IMR-90 (cell line): ENCODE data around the gene RNF17. TPM values are rescaled to one million over a fixed set of nuclear protein-coding genes. Genes with fewer than 3 reads are reported as not detected.

Experiments
- ATAC-seq: fragments of 200-7000 bp; cut with Tn5 transposase; 2 replicates; pipeline ENCODE4 v1.9.1; 2020; ENCODE audit warnings: low read depth, mild to moderate bottlenecking, moderate library complexity
- BruUV-seq: library from RNA; stranded (reverse); fragments of 400-500 nt; replicated peaks from 2 replicates; lab custom pipeline; 2021; lab: Mats Ljungman, UMichigan
- CTCF ChIA-PET: fragments of 300-600 bp; formaldehyde crosslinking; extraction: SDS; loops from one replicate; lab custom pipeline; 2021; ENCODE audit warnings: antibody characterized with exemption; lab: Yijun Ruan, JAX
- POLR2A ChIA-PET: fragments of 300-600 bp; sonication (Branson Sonifier 250); formaldehyde crosslinking; loops from one replicate; lab custom pipeline; 2022; ENCODE audit warnings: antibody characterized with exemption; ENCODE audit not compliant: unreplicated experiment; lab: Charles Lee
- DNase-seq: peaks from one replicate; pipeline ENCODE4 v3.0.0; 2013
- H2AFZ ChIP-seq: replicated peaks from 2 replicates; pipeline ENCODE3; 2013; ENCODE audit warnings: low read length, mild to moderate bottlenecking; ENCODE audit not compliant: poor library complexity
- H2AK5ac ChIP-seq: 2 replicates; pipeline ENCODE4 v1.6.1; 2013; ENCODE audit warnings: low read depth, low read length, inconsistent platforms
- H2AK9ac ChIP-seq: replicated peaks from 2 replicates; pipeline ENCODE3; 2013; ENCODE audit warnings: mild to moderate bottlenecking, low read depth, low read length, moderate library complexity; ENCODE audit not compliant: poor library complexity
- H2BK120ac ChIP-seq: 2 replicates; pipeline ENCODE4 v1.6.1; 2013; ENCODE audit warnings: low read depth, low read length, inconsistent platforms
- H2BK15ac ChIP-seq: 3 replicates; pipeline ENCODE4 v1.6.1; 2013; ENCODE audit warnings: low read depth, low read length, inconsistent platforms
- H2BK20ac ChIP-seq: 2 replicates; pipeline ENCODE4 v1.6.1; 2013; ENCODE audit warnings: low read depth, mild to moderate bottlenecking, inconsistent platforms, low read length, moderate library complexity
- H2BK5ac ChIP-seq: 2 replicates; pipeline ENCODE4 v1.6.1; 2013; ENCODE audit warnings: mild to moderate bottlenecking, low read depth, low read length, inconsistent platforms; ENCODE audit not compliant: poor library complexity, severe bottlenecking
- H3K14ac ChIP-seq: replicated peaks from 2 replicates; pipeline ENCODE4 v1.6.1; 2013; ENCODE audit warnings: low read depth, low read length, inconsistent platforms
- H3K18ac ChIP-seq: 2 replicates; pipeline ENCODE4 v1.6.1; 2013; ENCODE audit warnings: low read depth, low read length, control low read depth
- H3K23ac ChIP-seq: 2 replicates; pipeline ENCODE4 v1.6.1; 2013; ENCODE audit warnings: low read depth, low read length, inconsistent platforms
- H3K27ac ChIP-seq: 2 replicates; pipeline ENCODE4 v1.5.1; 2013; ENCODE audit warnings: mild to moderate bottlenecking, control low read depth, low read length; ENCODE audit not compliant: insufficient read depth
- H3K27me3 ChIP-seq: 2 replicates; pipeline ENCODE4 v1.6.1; 2013; ENCODE audit warnings: low read length; ENCODE audit not compliant: control insufficient read depth, insufficient read depth
- H3K36me3 ChIP-seq: 2 replicates; pipeline ENCODE4 v1.6.1; 2013; ENCODE audit warnings: low read length, mixed read lengths; ENCODE audit not compliant: control insufficient read depth, insufficient read depth
- H3K4ac ChIP-seq: 2 replicates; pipeline ENCODE4 v1.6.1; 2013; ENCODE audit warnings: low read depth, low read length, inconsistent platforms
- H3K4me1 ChIP-seq: 2 replicates; pipeline ENCODE4 v1.6.1; 2013; ENCODE audit warnings: low read length, mixed read lengths; ENCODE audit not compliant: control insufficient read depth, insufficient read depth
- H3K4me2 ChIP-seq: 2 replicates; pipeline ENCODE4 v1.6.1; 2013; ENCODE audit warnings: low read depth, mild to moderate bottlenecking, control low read depth, low read length, moderate library complexity
- H3K4me3 ChIP-seq: 2 replicates; pipeline ENCODE4 v1.5.1; 2013; ENCODE audit warnings: low read depth, mild to moderate bottlenecking, control low read depth, low read length, moderate library complexity; ENCODE audit not compliant: insufficient read depth
- H3K56ac ChIP-seq: 2 replicates; pipeline ENCODE4 v1.6.1; 2013; ENCODE audit warnings: low read length, inconsistent platforms; ENCODE audit not compliant: insufficient read depth; ENCODE audit errors: extremely low read depth
- H3K79me1 ChIP-seq, 2 experiments: 2 replicates each; pipeline ENCODE4 v1.6.1; 2013; ENCODE audit warnings: low read length in 2 of 2, inconsistent platforms in 1 of 2, low read depth in 1 of 2
- H3K9ac ChIP-seq: 2 replicates; pipeline ENCODE4 v1.6.1; 2013; ENCODE audit warnings: low read depth, low read length, control low read depth
- H3K9me1 ChIP-seq: 2 replicates; pipeline ENCODE4 v1.6.1; 2013; ENCODE audit warnings: low read length, inconsistent platforms; ENCODE audit not compliant: insufficient read depth
- H3K9me3 ChIP-seq: 2 replicates; pipeline ENCODE4 v1.6.1; 2013; ENCODE audit warnings: low read length; ENCODE audit not compliant: control insufficient read depth, insufficient read depth
- H4K20me1 ChIP-seq: 2 replicates; pipeline ENCODE4 v1.6.1; 2013; ENCODE audit warnings: low read length, inconsistent platforms; ENCODE audit not compliant: insufficient read depth
- H4K5ac ChIP-seq: 2 replicates; pipeline ENCODE4 v1.6.1; 2013; ENCODE audit warnings: mild to moderate bottlenecking, low read depth, low read length, control low read depth
- H4K8ac ChIP-seq, 2 experiments: 2 replicates each; pipeline ENCODE4 v1.6.1; 2013; ENCODE audit warnings: low read depth in 2 of 2, low read length in 2 of 2, control low read depth in 1 of 2, inconsistent platforms in 1 of 2
- H4K91ac ChIP-seq: 2 replicates; pipeline ENCODE4 v1.6.1; 2013; ENCODE audit warnings: low read depth, low read length, inconsistent platforms; ENCODE audit not compliant: insufficient read depth
- CHD1 ChIP-seq: IDR thresholded peaks from 2 replicates; pipeline ENCODE4 v1.6.1; 2012; ENCODE audit warnings: low read depth, low read length, improper control_type of control experiment
- FOS ChIP-seq: fragments of 150-350 bp; IDR thresholded peaks from 2 replicates; pipeline ENCODE4 v1.6.1; 2016; ENCODE audit warnings: low read depth, low read length
- MXI1 ChIP-seq: IDR thresholded peaks from 2 replicates; pipeline ENCODE4 v1.6.1; 2012; ENCODE audit warnings: low read depth, mild to moderate bottlenecking, low read length, moderate library complexity, borderline replicate concordance
- NFE2L2 ChIP-seq: fragments of 150-350 bp; IDR thresholded peaks from 2 replicates; pipeline ENCODE4 v1.6.1; 2016; ENCODE audit warnings: low read depth, mild to moderate bottlenecking, low read length
- RFX5 ChIP-seq: IDR thresholded peaks from 2 replicates; pipeline ENCODE4 v1.8.0; 2012; ENCODE audit warnings: low read depth, mild to moderate bottlenecking, low read length, moderate library complexity
- WGBS, 2 experiments: methylation state at CpG; one replicate each; pipeline versions ENCODE4 v1.1.5 to v1.1.7; 2013; ENCODE audit warnings: missing lambda C conversion rate in 2 of 2; ENCODE audit not compliant: insufficient read length in 1 of 2; ENCODE audit errors: extremely low coverage in 2 of 2; 5-methylcytosine and 5-hydroxymethylcytosine counted together
- dilution Hi-C: fragments of 300-500 bp; cut with HindIII; formaldehyde crosslinking; loops from one replicate; pipeline ENCODE4 v1.14.3; 2018; ENCODE audit warnings: low sequenced_read_pairs; ENCODE audit not compliant: unreplicated experiment
- in situ Hi-C: fragments of 300-500 bp; cut with MboI; formaldehyde crosslinking; loops from 3 replicates; pipeline ENCODE4 v1.14.3; 2019; ENCODE audit warnings: low sequenced_read_pairs, inconsistent platforms, mixed read lengths
- intact Hi-C: fragments of 100-400 bp; cut with micrococcal nuclease; formaldehyde crosslinking; loops from 2 replicates; pipeline ENCODE4 v1.10.0; 2022
- polyA plus RNA-seq, 3 experiments: library from polyadenylated mRNA; depleted of rRNA; stranded (reverse); fragments of >200 nt; gene quantifications; 2 replicates each; pipeline ENCODE4 v1.2.3, GENCODE V29; 2012; ENCODE audit warnings: low replicate concordance in 1 of 3
- total RNA-seq: library from RNA; depleted of rRNA; stranded (reverse); fragments of >200 nt; gene quantifications from 2 replicates; pipeline ENCODE4 v1.2.3, GENCODE V29; 2012
- TF ChIP-seq, protein P1 (sequence below): conservative IDR thresholded peaks from 2 replicates; pipeline ENCODE4 v1.5.1; 2012; ENCODE audit warnings: mild to moderate bottlenecking, low read depth, low read length, improper control_type of control experiment
- TF ChIP-seq, protein P2 (sequence below): fragments of 150-350 bp; IDR thresholded peaks from 2 replicates; pipeline ENCODE4 v1.6.1; 2016; ENCODE audit warnings: low read depth, mild to moderate bottlenecking, low read length, moderate library complexity, borderline replicate concordance

The RNF17 gene
- total and polyA plus RNA-seq, 2 of the 4 experiments (the other 2 are of a cell fraction), result 0.03 to 0.18 TPM

DNA sequence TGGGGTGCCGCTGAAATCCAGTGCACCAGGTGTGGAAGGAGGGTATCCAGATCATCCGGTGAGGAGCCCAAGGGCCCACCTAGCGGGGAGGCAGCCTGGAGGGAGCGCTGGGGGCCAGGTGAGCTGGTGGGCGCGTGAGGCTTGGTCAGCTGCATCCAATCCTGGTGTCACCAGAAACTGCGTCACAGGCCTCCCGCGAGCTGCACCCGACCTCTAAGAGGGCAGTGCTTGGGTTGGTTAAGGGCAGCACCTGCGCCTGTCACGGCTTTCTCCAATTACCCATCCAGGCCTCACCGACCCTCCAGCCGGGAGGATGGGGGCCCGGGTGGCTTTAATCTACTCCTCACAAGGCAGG lies 284 bp downstream of the RNF17 start:
- 100% methylated on average over 1 of the region's 15 CpGs; no CpG with 5 or more reads in 1 of the 2 experiments for WGBS, 2 experiments
- Histone ChIP-seq H2BK15ac (no peak overlapping the region), H3K18ac (no peak overlapping the region), H2BK120ac (no peak overlapping the region), H3K27ac (no peak overlapping the region), H3K9me1 (no peaks in the 10 kb centered on the region), H2AK5ac (no peak overlapping the region), H3K4me1 (no peaks in the 10 kb centered on the region), H2AFZ (no peak overlapping the region), H3K9ac (no peak overlapping the region), H3K23ac (no peak overlapping the region), H3K36me3 (no peaks in the 10 kb centered on the region), H4K5ac (no peak overlapping the region), H3K4me3 (no peak overlapping the region), H3K4ac (no peak overlapping the region), H3K56ac (no peak overlapping the region), H4K8ac (no peak overlapping the region), H3K27me3 (no peaks in the 10 kb centered on the region), H4K20me1 (no peaks in the 10 kb centered on the region), H3K14ac (no peak overlapping the region), H3K9me3 (no peaks in the 10 kb centered on the region), H2BK20ac (no peak overlapping the region), H3K4me2 (no peak overlapping the region), H2BK5ac (no peak overlapping the region), H4K91ac (no peak overlapping the region), H3K79me1 (no peaks in the 10 kb centered on the region), H2AK9ac (no peak overlapping the region)
- CTCF ChIA-PET, result interaction anchor here (0.5 kb wide), 1 partner anchor 517 kb away, joined by 3 read pairs; no protein-coding TSS in a partner anchor
- no peak for TF ChIP-seq FOS
- TF ChIP-seq, protein P1, sequence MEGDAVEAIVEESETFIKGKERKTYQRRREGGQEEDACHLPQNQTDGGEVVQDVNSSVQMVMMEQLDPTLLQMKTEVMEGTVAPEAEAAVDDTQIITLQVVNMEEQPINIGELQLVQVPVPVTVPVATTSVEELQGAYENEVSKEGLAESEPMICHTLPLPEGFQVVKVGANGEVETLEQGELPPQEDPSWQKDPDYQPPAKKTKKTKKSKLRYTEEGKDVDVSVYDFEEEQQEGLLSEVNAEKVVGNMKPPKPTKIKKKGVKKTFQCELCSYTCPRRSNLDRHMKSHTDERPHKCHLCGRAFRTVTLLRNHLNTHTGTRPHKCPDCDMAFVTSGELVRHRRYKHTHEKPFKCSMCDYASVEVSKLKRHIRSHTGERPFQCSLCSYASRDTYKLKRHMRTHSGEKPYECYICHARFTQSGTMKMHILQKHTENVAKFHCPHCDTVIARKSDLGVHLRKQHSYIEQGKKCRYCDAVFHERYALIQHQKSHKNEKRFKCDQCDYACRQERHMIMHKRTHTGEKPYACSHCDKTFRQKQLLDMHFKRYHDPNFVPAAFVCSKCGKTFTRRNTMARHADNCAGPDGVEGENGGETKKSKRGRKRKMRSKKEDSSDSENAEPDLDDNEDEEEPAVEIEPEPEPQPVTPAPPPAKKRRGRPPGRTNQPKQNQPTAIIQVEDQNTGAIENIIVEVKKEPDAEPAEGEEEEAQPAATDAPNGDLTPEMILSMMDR, result no peak
- TF ChIP-seq CHD1, result no peak
- TF ChIP-seq MXI1, result no peak
- TF ChIP-seq, protein P2, sequence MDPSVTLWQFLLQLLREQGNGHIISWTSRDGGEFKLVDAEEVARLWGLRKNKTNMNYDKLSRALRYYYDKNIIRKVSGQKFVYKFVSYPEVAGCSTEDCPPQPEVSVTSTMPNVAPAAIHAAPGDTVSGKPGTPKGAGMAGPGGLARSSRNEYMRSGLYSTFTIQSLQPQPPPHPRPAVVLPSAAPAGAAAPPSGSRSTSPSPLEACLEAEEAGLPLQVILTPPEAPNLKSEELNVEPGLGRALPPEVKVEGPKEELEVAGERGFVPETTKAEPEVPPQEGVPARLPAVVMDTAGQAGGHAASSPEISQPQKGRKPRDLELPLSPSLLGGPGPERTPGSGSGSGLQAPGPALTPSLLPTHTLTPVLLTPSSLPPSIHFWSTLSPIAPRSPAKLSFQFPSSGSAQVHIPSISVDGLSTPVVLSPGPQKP, result no peak
- no peak for TF ChIP-seq RFX5
- TF ChIP-seq NFE2L2, result no peak
- POLR2A ChIA-PET, result no interaction called here
- BruUV-seq, result no TSS peak
- DNase-seq (no peak), ATAC-seq (no peak)
- dilution Hi-C loops (no loop called here), intact Hi-C loops (no loop called here), in situ Hi-C loops (no loop called here)
